ENCODE data around the gene KDM2A.

KDM2A gene

DNA sequence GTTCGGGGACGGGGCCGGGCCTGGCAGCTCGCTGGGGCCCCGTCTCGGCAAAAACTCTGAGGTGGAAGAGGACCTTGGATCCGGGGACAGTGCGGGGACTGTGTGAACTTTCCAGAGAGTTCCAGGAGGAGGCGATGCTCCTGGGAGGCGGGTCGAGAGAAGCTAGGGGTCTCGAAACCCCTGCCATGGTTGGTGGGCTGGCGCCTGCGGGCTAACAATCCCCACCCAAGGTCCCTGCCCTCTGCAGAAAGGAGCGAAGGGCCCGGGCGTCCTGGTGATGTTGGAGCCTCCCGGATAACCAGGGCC is 142.5 kb downstream of the KDM2A start:
- no peak for DNase-seq (ENCODE audit: low read depth in 2 of 2)

DNA sequence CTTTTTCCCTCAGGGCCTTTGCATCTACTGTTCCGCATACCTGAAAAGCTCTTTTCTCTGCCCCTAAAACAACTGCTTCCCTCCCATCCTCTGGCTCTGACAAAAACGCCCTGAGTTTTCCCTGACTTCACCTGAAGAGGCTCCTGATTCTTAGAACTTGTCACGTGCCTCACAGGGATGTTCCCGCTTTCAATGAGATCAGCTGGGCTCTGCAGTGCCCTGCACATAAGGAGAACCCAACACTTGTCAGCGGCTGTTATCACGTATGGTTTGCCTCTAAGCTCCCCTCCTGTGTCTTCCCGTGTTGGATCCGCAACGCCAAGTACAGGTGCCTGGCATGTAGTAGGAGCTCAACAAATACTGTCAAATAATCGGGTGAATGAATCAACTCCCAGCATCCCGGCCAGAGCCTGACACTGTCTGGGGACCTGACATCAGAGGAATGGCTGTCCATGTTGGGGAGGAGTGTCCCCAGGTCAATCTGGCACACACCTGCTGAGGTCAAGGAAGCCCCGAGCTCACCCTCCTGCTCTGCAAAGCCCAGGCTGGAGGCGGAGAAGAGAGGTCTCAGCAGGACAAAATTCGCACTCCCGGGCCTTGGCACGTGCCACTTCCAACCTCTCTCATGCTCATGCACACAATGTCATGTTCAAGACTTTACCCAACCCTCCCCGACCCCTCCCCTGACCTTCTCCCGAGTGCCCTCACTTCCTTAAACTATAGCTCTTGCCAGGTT is 143.1 kb downstream of the KDM2A start:
- DNase-seq (ENCODE audit: low read depth in 2 of 2): no peak

DNA sequence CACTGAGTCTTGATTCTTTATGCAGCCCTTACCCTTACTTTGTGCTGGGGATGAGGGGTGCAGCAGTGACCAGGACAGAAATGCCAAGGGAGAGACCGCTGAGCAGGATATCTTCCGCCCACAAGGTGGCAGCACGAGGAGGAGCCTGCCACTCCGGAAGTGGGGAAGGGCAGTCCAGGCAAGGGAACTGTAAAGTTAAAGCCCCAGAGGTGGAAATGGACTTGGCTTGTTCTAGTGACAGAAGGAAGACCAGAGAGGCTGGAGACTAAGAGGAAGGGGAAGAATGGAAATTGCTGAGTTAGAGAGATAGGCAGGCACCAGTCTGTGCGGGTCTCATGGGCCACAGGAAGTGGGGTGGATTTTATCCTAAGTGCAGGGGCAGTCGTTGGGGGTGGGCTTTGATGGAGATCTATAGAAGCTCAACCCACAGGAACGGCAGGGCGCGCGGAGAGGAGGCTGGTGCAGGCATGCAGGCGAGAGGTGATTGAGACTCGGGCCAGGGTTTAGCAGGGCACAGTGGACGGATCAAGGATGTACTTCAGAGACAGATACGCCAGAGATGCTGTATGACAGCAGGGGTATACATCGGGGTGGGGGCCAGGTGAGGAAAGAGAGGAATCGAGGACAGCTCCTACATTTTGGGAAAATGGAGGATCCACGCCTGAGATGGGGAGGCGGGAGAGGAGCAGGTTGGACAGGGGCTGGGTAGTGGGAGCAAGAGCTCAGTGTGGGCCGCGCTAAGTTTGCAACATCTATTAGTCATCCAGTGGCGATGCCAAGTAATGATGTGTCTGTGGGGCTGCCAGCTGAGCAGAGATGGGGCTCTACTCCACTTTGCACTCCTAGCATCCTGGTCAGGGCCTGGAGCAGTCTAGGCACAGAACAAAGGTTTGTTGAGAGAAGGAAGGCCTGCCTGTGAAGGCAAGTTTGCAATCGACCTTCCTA is 143.9 kb downstream of the KDM2A start:
- peak in 1 of 2 donors; percentile 36 for DNase-seq (ENCODE audit: low read depth in 2 of 2)

DNA sequence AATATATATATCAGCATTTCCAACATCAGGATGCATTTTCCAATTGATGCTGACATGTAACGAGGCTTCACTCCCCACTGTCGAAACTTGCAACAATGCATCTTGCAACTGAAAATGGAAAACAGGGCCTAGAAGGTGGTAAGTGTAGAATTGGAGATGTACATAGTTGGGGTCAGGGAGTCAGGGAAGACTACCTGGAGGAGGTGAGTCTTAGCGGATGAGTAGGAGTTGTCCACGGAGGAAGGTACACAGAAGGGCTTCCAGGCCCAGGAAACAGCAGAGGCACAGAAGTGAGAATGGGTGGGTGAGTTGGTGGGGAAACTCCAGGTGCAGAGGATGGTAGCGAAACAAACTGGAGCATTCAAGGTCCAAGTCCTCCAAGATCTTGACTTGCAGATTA is 145.2 kb downstream of the KDM2A start:
- no peak for DNase-seq (ENCODE audit: low read depth in 2 of 2)

DNA sequence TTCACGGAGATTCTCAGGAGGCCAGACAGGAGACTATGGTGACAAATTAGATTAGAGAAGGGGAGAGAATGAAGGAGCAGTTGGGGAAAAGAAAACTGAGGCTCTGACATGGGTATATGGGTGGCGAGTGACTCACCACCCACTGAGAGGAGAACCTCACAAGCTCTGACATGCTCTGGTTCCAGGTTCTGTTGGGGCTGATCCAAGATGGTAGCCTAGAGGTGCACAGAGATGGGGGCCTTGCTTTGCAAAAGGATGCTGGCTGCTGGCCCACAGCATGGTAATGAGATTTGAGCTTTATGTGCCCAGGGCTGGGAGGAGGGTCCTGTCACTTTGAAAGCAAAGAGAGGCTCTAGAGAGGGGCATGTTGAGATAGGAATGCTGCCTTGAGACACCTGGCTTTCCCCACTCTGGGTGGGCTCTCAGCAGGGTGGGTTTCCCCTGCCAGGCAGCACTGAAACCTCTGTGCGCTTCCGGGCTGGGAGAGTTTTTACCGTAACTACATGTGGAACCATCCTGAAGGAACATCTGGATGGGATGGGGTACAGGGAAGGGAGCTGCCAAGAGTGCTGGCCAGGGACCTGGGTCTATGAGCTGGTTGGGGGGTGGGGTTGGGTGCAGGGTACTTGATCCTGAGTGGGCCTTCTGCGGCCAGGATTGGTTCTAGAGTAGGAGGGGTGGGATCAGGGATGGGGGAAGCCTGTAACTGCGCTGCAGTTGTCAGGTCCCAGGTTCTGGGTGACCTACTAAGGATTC is 146.0 kb downstream of the KDM2A start:
- no peak for DNase-seq (ENCODE audit: low read depth in 2 of 2)

DNA sequence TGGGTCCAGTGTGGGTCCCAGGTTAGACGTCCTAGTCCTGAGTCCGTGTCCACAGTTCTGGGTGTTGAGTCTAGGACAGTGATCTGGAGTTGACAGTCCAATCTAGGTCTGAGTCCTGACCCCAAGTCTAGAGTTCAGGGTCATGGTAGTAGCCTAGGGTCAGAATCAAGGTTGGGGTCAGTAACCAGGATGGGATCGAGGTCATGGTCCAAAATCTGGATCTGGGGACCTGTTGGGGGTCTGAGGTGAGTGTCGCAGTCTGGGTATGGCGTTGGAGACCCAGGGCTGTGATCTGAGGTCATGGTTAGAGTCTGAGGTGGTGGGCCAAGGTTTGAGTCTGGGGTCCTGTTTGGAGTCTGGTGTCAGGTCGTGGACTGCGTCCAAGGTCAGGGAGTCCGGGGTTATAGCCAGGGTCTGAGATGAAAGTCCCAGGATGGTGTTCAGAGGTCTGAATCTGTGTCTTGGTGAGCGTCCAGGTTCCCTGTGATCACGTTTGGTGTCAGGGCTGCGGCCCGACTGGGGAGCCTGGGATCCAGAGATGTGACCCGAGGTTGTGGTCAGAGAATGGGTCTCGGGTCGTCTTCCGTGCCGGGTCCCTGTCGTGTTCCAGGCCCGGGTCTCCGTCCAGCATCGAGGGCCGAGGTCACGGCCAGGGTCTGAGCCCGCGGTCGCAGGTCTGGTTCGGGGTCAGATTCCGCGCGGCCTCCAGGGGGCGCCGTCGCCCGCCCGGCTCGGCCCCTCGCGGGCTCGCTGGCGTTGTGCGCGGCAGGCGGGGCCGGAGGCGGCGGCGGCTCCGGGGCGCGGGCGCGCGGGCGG is 146.8 kb downstream of the KDM2A start:
- peak; percentile 43 to 55 for DNase-seq (ENCODE audit: low read depth in 2 of 2)

DNA sequence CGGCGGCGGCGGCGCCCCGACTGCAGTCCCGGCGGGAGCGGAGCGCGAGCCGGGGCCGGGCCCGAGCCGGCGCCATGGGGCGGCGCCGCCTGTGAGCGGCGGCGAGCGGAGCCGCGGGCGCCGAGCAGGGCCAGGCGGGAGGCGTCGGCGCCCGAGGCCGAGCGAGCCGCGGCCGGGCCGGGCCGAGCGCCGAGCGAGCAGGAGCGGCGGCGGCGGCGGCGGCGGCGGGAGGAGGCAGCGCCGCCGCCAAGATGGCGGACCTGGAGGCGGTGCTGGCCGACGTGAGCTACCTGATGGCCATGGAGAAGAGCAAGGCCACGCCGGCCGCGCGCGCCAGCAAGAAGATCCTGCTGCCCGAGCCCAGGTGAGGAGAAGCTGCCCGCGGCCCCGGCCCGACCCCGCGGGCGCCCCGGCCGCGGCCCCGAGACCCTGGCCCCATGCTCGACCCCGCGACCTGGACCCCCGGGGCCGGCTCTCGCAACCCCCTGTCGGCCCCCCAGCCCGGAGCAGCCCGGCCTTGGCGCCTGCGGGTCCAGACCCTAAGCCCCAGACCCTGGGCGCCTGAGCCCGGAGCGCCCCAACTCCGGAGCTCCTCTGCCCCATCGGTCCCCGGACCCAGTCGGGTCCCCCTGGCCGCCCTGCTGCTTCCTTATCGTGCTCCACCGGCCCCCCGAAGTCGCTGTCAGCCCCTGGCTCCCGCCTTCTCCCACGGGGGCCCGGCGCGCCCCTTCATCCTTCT is 147.6 kb downstream of the KDM2A start, which contains the start of gene GRK2:
TSS of gene GRK2 (plus strand) at position 25 of the 739 bp plus-strand sequence. CDS start at position 252, 227 bp downstream.
- no peak for DNase-seq (ENCODE audit: low read depth in 2 of 2)

DNA sequence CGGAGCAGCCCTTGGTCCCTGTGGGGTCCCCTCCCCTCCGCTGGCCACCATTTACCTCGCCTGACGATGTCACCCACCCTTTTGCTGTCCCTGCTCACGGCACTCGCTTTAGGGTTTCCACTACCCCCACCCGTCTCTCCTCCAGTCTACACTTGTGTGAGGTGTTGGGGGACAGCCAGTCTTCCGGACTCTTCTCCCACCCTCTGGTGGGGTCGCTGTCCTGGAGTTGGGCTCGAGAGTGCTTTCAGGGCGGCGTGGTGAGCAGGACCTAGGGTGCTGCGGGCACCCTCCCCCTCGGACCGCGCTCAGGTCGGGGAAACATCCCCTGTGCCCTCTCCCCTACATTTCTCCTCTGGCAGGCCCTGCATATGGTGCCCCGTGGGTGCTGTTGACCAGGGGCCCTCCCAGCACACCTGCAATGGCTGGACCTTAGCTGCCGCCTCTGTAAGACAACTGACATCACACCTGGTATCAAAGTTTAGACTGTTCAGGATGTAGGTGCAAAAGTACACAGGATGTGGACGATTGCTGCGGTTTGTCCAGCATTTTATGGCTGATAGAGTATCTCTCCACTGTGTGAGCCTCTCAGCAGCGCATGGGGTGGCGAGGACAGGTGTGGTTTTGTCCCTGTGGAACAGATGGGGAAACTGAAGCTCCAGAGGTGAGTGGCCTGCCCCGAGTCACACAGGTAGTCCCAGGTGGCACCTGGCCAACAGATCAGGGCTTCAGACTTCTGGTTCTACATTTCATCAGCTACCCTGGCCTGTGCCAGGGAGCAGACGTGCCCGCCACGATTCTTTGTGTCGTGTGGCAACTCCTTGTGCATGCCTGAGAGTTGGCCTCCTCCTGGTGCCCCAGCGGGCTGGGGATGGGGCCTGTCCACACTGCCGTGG is 148.4 kb downstream of the KDM2A start:
- no peak for DNase-seq (ENCODE audit: low read depth in 2 of 2)

DNA sequence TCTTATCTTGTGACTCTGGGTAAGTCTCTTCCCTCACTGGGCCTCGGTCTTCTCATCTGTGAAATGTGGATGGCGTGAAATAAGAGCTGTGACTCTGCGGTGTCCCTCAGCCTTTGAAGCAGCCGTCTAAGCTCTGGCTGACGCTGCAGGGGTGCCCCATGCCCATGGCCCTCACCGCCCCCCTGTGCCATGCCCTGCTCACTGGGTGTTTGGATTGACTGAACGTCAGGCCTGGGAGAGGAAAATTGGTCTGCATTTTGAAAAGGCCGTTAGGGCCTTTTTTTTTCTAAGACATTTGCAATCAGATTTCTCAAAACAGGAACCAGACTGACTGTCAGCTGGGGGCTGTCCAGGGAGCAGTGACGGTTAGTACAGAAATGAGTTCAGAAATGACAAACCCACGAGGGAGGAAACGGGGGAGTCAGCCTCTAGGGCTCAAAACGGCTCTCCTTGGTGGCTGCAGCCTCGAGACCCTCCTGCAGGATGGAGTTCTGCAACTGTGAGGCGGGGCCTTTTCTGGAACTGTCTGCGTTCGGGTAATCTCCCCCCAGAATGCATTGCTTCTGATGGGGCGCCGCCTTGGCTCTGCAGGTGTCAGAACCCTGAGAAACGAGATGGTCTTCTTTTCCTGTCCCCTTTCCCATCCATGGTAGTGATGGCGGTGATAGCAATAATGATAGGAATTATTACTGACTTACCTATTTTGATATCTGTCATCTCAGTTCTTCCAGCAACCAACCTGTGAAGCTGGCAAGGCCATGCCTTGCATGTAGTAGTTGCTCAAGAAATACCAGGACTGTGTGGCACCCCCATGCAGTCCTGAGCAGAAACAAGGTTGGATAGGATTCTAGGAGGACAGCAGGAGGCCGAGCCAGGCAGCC is 149.3 kb downstream of the KDM2A start:
- DNase-seq (ENCODE audit: low read depth in 2 of 2): peak in 1 of 2 donors; percentile 35

DNA sequence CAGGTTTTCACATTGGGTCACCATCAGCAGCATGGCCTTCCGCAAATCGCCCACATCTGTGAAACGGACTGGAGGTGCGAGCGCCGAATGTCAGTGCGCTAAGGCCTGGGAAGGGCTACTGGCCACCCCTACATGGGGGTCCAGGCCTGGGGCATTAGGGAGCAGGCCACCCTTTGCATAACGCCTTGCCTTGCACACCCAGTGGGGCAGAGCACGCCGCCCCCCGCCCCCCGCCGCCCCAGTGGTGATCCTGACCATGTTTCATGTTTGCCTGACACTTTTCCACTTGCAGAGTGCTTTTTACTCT is 149.9 kb downstream of the KDM2A start:
- DNase-seq (ENCODE audit: low read depth in 2 of 2): no peak

DNA sequence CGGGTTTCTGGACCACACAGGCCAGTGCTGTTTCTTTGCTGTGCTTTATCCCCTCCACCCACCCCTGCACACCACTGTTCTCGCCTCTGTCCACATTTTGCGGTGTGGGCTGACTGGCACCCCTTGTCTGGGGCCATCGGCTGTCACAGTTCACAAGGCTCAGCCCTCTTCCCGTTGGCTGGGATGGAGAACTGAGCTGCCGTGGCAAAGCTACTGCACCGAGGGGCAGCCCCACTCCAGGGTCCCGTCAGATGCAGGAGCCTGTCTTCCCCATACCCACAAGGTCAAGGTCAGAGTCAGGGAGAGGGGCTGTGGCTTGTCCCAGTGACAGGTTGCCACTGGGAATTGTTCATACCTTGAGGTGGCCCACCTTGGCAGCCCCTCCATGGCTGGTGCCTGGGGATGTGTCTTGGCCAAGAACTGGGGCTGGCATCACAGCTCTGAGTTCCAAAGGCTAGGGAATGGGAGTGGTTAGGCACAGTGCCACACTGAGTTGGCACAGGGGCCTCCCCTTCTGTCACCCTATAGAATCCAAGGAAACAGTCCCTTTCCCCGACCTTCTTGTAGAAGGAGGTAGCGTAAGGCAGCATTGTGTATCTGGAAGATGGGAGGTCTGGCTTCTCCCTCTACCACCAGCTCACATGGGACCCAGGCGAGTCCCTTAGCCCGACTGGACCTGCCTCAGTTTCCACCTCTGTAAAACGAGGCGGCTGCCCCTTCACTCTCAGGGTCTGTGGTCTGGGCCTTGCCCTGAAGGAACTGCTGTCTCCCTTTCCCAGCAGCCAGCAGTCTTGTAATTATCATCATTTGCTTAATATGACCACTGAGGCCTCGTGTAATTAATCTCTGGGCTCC is 150.6 kb downstream of the KDM2A start:
- DNase-seq (ENCODE audit: low read depth in 2 of 2): no peak

DNA sequence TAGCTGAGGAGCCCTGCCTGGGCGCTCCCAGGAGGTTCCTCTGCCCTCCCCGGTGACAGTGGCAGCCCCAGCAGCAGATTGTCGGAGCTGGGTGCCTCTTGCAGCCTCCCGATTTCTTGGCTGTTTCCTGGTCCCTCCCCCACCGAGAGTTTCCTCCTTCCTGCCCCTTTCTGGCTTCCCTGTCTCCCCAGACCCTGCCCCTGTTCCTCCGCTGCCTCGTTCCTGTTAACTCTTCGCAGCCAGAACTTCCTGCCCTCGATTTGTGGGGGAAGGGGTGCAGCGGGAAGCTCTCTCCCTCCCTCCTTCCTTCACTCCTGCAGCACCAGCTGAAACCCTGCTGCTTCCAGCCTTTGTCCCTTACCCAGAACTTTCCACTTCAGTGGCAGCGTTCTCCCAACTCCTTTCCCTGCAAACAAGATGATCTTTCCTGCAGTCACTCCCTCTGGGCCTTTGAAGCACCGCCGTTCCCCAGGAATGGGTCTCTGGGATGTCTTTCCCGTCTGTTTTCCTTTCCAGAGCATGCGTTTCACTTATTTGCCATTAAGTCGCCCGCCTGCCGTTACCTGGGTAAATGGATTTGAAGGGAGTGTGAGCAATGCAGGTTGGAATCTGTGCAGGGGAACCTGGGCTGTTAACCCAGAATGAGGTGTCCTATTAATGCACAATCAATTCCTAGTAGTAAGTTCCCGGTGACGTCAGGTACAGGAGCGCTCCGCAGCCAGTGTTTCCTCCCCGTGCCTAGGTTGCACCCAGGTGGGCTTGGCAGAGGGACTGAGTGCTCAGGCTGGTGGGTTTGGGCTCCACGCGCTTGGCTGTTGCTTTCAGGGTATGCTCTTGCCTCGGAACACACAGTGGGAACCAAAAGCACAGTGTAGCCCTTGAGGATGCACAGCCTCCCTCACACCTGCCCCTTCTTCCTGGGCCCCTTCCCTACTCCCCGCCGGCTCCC is 151.5 kb downstream of the KDM2A start:
- no peak for DNase-seq (ENCODE audit: low read depth in 2 of 2)

DNA sequence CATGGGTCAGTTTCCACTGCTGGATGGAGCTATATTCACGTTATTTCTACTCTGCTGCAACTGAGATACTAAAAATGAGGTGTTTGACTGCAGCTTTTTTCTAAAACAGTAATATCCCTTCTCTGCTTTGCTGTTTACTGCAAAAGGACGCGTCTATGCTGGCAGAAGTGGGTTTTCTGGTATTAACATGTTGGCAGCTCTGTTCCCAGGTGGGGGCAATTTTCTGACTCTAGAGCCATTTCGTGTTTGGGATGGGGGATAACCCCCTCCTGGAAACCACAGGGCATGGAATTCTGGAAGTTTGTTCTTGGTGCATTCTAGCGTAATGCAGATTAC is 152.1 kb downstream of the KDM2A start:
- no peak for DNase-seq (ENCODE audit: low read depth in 2 of 2)

DNA sequence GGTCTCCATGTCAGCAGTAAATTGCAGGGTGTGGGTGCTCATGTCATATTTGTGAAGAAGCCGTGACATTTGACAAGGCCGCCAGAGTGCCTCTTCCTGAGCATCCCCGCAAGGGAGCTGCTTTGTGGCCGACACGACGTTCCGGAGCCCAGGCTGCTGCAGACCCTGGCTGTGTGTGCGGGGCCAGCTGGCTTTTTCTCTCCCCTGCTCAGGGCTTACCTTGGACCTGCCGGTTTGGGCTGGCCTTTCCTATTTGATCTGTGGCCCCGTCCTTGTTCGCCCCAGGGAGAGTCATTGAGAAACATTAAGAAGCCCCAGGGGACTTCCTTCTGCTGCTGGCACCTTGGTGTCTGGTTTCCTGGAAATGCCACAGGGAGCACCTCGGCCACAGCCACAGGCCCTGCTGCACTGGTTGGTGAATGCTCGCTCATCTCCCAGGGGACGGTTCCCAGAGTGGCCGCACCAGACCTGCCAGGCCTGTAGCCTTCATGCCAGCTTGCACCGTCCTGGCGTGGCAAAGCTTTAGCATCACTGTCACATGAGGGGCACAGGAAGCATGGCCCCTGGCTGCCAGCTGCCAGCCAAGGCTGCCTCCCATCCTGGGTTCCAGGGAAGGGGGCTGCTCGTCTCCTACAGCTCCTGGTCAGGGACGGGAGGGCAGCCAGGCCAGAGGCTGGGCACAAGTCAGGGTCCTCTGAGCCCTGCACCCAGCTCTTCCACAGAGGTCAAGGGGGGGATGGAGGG is 152.7 kb downstream of the KDM2A start:
- no peak for DNase-seq (ENCODE audit: low read depth in 2 of 2)

DNA sequence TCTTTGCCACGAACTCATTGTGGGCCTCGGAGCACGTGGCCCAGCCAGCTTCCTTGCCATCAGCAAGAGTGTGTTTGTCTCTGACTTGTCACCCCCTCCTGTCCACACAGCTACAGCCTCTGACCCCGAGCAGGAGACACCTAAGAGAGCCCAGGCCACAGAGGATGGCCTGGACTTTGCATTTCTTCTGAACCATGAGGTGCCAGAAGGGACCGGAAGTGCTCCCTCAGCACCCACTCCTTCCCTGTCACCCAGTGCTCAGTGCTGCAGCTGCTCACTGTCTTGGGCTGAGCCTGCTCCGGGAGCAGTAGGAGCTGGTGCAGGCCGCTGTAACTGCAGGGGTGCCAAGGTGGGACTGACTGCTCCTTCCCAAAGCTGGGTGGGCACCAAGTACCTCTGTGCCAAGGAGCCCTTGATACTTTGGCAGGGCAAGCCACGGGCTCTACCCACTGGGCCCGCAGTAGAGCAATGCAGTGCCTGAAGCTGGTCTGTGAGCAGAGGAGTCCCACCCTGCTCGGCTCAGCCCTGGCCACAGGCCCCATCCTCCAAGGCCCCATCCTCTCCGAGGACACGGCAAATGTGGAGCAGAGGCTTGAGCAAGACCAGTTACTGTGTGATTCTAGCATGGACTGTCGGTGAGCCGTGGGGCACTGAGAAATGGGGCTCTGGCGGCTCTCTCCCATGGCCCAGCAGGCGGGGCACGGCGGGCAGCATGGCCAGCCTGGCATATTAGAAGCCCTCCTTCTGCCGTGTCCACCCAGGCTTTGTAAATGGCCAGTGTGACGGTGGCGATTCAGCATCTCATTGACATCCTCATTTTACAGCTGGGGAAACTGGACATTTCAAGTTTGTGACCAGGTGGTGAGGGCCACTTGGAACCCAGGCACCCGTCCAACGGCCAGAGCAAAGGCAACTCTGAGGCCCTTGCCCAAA is 153.5 kb downstream of the KDM2A start:
- DNase-seq (ENCODE audit: low read depth in 2 of 2): no peak
